ENCODE data around the gene DTYMK. TPM values are rescaled to one million over a fixed set of nuclear protein-coding genes. Genes with fewer than 3 reads are reported as not detected.
A peak's percentile ranks its signal among the peaks of the same experiment; 100 is the strongest.

Gene DTYMK
- total and polyA plus RNA-seq, 3 donors from 2014 or later: 16.4 to 30.0 (median 27.4) TPM

GRCh38 chr2:241690202-241690717 is 3.6 kb upstream of the DTYMK start:
- Histone ChIP-seq H3K27ac (no peak overlapping the region), H3K36me3 (ENCODE audit: low read depth, missing control alignments) (no peaks in the 10 kb centered on the region), H3K4me3 (no peak overlapping the region), H3K27me3 (no peaks in the 10 kb centered on the region), H3K9me3 (no peaks in the 10 kb centered on the region), H3K4me1 (peaks cover 20% of the 10 kb centered on the region)
- intact Hi-C loops (cut with DNase I; ENCODE audit: low total_unique reads): no loop called here
- no peak for DNase-seq
- TF ChIP-seq POLR2A (IDR thresholded peaks at IDR 0.05): no peak
- TF ChIP-seq CTCF (IDR thresholded peaks at IDR 0.05): no peak
- WGBS, 2 donors: 85 to 96% methylated on average over 6 of the region's 6 CpGs

GRCh38 chr2:241689306-241689705 is 2.7 kb upstream of the DTYMK start:
- no peaks in the 10 kb centered on the region for H3K9me3 ChIP-seq
- DNase-seq: no peak
- H3K4me1 ChIP-seq: peaks cover 20% of the 10 kb centered on the region
- intact Hi-C loops (cut with DNase I; ENCODE audit: low total_unique reads): no loop called here
- H3K36me3 ChIP-seq (ENCODE audit: low read depth, missing control alignments): no peaks in the 10 kb centered on the region
- no peaks in the 10 kb centered on the region for H3K27me3 ChIP-seq
- TF ChIP-seq CTCF (IDR thresholded peaks at IDR 0.05) (no peak), POLR2A (IDR thresholded peaks at IDR 0.05) (no peak)
- no peak overlapping the region for H3K4me3 ChIP-seq
- 76 to 83% methylated on average over 10 of the region's 10 CpGs for WGBS, 2 donors
- no peak overlapping the region for H3K27ac ChIP-seq

- Histone ChIP-seq H3K4me3 (peak overlapping the region; percentile 93 to 94), H3K27me3 (no peaks in the 10 kb centered on the region), H3K27ac (peak overlapping the region; percentile 76 to 91), H3K4me1 (peaks cover 20% of the 10 kb centered on the region), H3K36me3 (ENCODE audit: low read depth, missing control alignments) (no peaks in the 10 kb centered on the region), H3K9me3 (no peaks in the 10 kb centered on the region)
- 0 to 1% methylated on average over 25 to 37 of the region's 37 CpGs for WGBS, 2 donors
- DNase-seq: peak; percentile 26
- TF ChIP-seq CTCF (IDR thresholded peaks at IDR 0.05) (no peak), POLR2A (IDR thresholded peaks at IDR 0.05) (no peak)
- intact Hi-C loops (cut with DNase I; ENCODE audit: low total_unique reads): no loop called here
Observed at GRCh38 chr2:241686324-241686649, 328 bp downstream of the DTYMK start.

GRCh38 chr2:241680827-241681599 is 5.6 kb downstream of the DTYMK start:
- H3K27me3 ChIP-seq: no peaks in the 10 kb centered on the region
- no peak for DNase-seq
- H3K9me3 ChIP-seq: no peaks in the 10 kb centered on the region
- intact Hi-C loops (cut with DNase I; ENCODE audit: low total_unique reads): no loop called here
- H3K4me3 ChIP-seq: no peak overlapping the region
- H3K4me1 ChIP-seq: peaks cover 4% of the 10 kb centered on the region
- no peaks in the 10 kb centered on the region for H3K36me3 ChIP-seq (ENCODE audit: low read depth, missing control alignments)
- 75 to 87% methylated on average over 14 of the region's 14 CpGs for WGBS, 2 donors
- no peak overlapping the region for H3K27ac ChIP-seq
- no peak for TF ChIP-seq POLR2A (IDR thresholded peaks at IDR 0.05)
- no peak for TF ChIP-seq CTCF (IDR thresholded peaks at IDR 0.05)

GRCh38 chr2:241680044-241680443 is 6.6 kb downstream of the DTYMK start:
- WGBS, 2 donors: 84 to 86% methylated on average over 12 of the region's 12 CpGs
- H3K4me3 ChIP-seq: no peak overlapping the region
- H3K27me3 ChIP-seq: no peaks in the 10 kb centered on the region
- H3K4me1 ChIP-seq: no peaks in the 10 kb centered on the region
- no peak overlapping the region for H3K27ac ChIP-seq
- TF ChIP-seq POLR2A (IDR thresholded peaks at IDR 0.05) (no peak), CTCF (IDR thresholded peaks at IDR 0.05) (no peak)
- no peak for DNase-seq
- no peaks in the 10 kb centered on the region for H3K9me3 ChIP-seq
- intact Hi-C loops (cut with DNase I; ENCODE audit: low total_unique reads): no loop called here
- no peaks in the 10 kb centered on the region for H3K36me3 ChIP-seq (ENCODE audit: low read depth, missing control alignments)

Data from testis (tissue), 3 donors.